GM18873 (cell line): ENCODE data around the gene TRMT44.
"Not testable (repeated sequence)": the region's sequence is repeated elsewhere in the genome, so short reads cannot be mapped to it uniquely, and the experiment has no call there.

ENCODE experiments used
- ATAC-seq: cut with Tn5 transposase; IDR thresholded peaks from one replicate; pipeline ENCODE4 v1.9.1; 2021; ENCODE audit warnings: mild to moderate bottlenecking, moderate library complexity, moderate number of reproducible peaks; ENCODE audit not compliant: unreplicated experiment, low FRiP score

TRMT44 gene

DNA sequence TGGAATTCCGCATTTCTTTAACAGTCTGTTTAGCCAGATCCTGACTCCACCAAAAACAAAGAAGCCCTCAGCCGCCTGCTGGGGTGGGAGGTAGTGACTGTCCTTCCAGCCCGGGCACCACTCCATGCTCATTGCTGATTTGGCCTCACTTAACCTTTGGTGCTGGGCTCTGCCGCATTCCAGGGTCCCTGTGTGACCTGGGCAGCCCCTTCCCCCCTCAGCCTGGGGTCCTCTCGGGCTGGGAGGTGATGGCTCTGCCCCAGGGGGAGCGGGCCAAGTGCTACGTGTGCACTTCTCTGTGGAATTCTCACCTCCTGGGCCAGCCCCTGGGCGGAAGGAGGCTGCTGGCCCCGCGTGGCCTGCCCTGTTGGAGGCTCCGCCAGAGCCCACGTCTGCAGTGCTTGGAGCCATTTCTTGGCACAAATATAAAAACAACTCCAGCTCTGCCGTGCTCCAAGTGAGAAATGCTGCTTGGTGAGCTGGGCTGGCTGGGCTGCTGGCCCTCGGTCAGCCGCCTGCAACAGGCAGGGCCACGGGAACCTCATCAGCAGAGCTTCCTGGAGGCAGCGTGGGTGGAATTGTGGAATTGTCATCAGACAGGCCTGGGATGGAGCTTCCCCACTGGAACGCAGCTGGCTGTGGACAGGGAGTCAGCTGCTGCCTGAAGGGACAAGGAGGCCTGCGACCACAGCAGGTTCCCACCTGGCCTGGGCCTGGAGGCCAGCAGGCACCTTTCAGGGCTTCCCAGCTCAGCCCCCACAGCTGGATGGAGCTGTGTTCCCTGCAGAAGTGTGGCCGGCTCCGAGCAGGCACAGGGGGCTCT is 66.0 kb downstream of the TRMT44 start:
- no peak for ATAC-seq

GRCh38 chr4:8507196-8507570 is 66.6 kb downstream of the TRMT44 start:
- no peak for ATAC-seq

GRCh38 chr4:8507624-8508023 is 67.0 kb downstream of the TRMT44 start:
- no peak for ATAC-seq

DNA sequence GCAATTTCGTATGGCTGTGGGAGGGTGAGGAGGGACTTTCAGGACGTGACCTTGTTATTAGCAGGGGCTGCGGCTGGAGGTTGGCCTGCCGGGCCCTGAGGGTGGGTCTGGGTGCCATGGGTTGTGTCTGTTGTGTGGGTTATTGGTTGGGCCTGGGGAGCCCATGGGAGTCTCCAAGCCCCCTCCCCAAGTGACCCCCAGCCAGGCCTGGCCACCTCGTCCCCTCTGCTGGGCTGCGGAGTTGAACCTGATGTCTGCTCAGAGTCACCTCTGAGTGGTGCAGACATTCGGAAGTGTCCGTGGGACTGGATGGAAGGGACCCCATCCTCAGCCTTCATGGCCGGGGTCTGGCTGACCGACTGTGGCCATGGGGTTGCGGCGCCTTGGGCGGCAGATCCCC is 67.7 kb downstream of the TRMT44 start:
- no peak for ATAC-seq

- ATAC-seq = no peak
Measured at GRCh38 chr4:8508740-8509139, 68.2 kb downstream of the TRMT44 start.

GRCh38 chr4:8509311-8509950 is 68.9 kb downstream of the TRMT44 start:
- ATAC-seq = no peak

DNA sequence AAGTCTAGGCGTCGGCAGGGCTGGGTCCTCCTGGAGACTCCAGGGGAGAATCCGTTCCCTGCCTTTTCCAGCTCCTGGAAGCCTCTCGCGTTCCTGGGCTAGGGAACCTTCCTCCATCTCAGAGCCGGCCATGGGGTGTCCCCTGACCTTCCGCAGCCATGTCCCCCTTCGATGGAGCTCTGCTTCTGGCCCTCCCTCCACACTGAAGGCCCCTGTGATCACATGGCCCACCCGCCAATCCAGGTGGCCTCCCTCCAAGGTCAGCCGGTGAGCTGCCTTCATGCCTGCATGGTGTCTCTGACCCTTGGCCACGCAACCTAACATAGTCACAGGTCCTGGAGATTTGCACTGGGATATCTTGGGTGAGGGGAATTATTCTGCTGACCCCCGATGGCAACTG is 69.6 kb downstream of the TRMT44 start:
- ATAC-seq = no peak

- no peak for ATAC-seq
Measured at GRCh38 chr4:8510611-8511285, 70.2 kb downstream of the TRMT44 start.

DNA sequence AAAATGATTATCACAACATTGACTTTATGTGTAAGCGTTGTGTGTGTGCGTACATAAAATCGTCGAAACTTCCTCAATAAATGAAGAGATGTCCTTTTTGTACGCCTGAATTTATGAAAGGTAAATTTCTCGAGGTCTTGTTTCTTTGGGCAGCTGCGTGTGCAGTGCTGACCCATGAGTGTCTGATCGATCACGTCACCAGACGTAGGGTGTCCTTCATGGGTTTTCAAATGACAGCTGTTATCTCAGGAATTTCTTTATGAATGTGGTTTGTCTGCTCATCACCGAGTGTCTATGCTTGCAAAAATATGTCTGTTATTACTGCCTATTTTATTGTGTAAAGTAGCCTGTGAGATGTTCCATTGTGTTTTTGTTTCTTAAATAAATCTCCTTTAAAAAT is 71.9 kb downstream of the TRMT44 start:
- no peak for ATAC-seq

GRCh38 chr4:8513080-8513479 is 72.5 kb downstream of the TRMT44 start:
- ATAC-seq = not testable (repeated sequence)

DNA sequence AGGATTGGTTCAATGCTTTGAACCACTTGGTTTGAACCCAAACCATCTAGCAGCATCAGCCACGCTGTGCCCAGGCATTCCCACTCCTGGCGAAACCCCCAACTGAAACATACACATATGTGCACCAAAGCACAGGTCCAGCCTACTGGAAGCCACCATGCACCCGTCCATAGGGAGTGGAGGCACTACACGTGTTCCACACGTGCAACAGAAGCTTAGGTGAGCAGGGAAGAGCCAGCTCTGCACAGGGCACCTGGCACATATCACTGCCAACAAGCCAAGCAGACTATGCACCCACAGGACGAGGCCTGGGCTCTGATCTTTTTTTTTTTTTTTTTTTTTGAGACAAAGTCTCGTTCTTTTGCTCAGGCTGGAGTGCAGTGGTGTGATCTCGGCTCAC is 73.4 kb downstream of the TRMT44 start:
- ATAC-seq = no peak

DNA sequence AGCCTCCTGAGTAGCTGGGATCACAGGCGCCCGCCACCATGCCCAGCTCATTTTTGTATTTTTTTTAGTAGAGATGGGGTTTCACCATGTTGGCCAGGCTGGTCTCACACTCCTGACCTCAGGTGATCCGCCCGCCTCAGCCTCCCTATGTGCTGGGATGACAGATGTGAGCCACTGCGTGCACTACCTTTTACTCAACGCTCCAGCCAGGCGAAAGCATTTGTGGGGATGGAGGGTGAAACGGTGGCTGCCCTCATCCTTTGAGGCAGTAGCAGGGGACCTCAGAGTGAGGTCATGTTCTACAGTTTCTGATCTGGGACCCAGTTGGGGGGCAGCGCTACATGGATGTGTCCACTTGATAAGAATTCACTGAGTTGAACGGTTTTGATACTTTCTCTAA is 73.8 kb downstream of the TRMT44 start:
- ATAC-seq = no peak

GRCh38 chr4:8515316-8516060 is 74.9 kb downstream of the TRMT44 start:
- no peak for ATAC-seq

DNA sequence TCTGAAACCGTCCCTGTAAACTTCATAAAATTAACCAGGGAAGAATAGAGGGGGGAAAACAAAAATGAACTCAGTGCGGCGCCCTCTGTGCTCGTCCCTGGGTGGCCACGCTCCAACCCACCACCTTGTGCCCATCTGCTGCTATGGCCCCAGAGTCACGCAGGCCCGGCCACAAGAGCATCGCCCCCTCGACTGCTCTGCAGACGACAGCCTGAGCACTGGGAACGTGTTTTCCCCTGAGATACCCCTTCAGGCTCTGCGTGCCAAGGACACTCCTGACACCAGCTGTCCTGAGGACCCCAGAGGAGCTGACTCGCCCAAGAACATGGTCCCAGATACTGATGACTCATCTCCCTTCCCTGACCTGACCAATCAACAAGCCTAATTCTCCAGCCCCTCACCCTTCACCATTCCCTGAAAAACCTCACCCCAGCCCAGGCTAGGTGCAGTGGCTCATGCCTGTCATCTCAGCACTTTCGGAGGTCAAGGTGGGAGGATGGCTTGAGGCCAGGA is 75.5 kb downstream of the TRMT44 start:
- ATAC-seq = no peak

- no peak for ATAC-seq
Measured at GRCh38 chr4:8516996-8517550, 76.5 kb downstream of the TRMT44 start.

- ATAC-seq = no peak
Measured at GRCh38 chr4:8517946-8518345, 77.4 kb downstream of the TRMT44 start.

DNA sequence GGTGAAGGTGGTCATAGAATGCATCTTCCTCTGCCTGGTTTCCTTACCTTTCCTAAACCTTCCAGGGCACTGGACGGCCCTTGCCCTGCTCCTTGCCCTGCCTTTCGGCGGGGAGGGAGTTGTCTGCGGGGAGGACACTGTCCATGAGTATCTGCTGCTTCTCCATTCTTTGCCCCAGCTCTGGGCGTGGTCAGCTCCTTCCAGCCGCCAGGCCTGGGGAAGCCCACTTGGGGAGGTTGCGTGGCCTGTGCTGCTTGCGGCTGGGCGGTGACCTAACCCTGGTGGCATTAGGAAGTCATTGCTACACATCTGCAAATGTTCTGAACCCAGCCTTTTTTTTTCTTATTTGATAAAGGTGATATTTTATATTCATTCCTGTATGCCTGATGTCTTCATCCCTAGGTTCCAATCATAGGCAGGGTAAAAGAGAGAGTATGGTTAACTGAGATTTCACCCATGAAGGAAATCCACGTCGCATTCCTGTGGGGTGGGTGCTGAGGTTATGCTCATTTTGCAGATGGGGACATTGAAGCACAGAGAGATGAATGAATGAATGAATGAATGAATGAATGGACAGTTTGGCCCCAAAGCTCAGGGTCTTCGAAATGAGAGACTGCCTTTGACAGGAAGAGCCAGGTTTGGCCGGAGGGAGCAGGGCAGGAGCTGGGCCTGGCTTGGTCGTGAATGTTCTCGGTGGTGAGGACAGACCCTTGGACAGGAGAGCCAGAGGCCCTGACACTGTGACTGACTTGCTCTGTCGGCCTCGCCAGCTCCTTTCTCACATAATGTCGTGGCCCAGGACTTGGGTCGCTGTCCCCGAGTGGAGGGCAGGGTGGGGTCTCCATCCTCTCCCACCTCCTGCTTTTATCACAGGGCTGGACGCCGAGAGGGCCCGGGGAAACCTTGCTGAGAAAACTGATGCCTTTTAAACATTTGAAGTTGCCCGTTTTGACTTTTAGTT is 81.9 kb downstream of the TRMT44 start:
- no peak for ATAC-seq

DNA sequence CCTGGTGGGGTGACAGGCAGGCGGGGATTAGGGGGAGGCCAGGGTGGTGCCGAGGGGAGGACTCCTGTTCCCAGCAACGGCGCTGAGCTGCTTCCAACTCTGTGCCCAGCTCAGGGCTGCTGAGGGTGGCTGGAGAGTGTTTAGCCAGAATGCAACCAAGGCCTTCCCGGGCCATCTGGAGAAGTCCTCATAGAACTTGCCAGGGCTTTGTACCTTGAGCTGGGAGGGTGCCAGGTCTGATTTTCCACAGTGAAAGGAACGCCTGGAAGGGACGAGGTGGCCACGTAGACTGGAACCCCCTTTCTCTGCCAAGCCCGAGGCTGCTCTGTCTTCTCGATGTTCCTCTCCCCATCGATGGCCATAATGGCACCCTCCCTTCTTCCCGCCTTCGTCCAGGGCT is 82.6 kb downstream of the TRMT44 start:
- ATAC-seq = no peak

DNA sequence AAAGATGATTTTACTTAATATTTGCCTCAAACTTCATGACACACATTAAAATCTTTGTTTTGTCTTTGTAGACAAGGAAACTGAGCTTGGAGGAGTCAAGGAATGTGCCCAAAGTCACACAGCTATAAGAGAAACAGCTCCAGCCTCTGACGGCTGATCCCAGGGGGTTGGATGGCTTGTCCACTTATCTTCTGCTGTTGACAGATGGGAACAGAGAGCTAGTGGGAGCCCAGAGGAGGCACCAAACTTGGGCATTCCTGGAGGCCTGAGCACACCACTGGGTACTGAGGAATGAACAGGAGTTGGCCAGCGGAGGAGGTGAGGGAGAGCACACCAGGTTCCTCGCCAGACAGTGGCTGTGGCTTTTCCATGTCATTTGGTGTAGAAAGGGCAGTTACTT is 83.2 kb downstream of the TRMT44 start:
- no peak for ATAC-seq
